Activated naive CD4-positive, alpha-beta T cell treated with Interleukin-2 at 50 U/mL for 16 hours (primary cell): ENCODE data around the gene GRM2.
A peak's percentile ranks its signal among the peaks of the same experiment; 100 is the strongest.

Source experiments
- DNase-seq: peaks from one replicate; pipeline ENCODE4 v3.0.0-alpha.2; 2020

The GRM2 gene

DNA sequence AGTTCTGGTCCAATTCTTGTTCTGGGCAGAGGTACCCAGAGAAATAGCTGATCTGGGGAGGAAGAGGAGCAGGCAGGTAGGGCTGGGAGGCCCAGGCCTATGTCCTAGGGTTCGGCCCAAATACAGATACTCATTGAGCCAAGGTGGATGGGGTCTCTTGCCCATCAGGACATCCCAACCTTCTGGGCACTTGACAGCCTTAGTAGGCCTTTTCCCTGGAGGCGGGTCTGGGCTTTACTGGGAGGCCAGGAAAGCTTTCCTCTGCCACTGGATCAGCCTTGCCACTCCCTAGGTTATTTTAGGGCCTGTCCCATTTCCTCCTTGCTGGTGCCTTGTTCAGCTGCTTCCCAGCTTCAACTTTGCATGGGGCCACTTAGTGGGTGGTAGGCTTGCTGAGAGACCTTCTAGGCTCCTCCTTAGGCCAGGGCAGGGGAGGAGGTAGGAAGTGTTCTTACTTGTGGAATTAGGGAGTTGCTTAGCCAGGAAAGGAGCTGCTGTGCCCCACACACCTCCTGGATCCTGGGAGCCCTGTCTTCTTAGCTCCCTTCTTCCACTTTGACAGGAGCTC lies 26.1 kb upstream of the GRM2 start:
- DNase-seq = no peak

- DNase-seq = peak; percentile 48
These were observed 25.4 kb upstream of the GRM2 start for GRCh38 chr3:51681453-51681852.

DNA sequence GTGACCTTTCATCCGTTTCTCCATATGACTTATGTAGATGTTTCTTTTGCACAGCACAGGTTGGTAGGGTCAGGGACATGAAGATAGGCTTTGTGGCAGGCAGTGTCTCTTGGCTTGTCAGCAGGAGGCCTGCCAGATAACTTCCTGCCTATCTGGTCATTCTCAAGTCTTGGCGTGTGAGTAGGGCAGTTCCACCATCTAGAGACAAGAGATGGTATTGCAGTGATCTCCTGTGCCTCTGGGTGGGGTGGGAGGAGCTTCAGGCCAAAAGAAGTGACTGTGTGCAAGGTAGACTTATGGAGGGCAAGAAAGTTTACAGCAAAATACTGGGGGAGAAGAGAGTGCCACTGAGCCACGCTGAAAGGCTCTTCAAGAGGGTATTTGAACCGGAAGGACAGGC lies 24.8 kb upstream of the GRM2 start:
- peak; percentile 75 for DNase-seq

DNA sequence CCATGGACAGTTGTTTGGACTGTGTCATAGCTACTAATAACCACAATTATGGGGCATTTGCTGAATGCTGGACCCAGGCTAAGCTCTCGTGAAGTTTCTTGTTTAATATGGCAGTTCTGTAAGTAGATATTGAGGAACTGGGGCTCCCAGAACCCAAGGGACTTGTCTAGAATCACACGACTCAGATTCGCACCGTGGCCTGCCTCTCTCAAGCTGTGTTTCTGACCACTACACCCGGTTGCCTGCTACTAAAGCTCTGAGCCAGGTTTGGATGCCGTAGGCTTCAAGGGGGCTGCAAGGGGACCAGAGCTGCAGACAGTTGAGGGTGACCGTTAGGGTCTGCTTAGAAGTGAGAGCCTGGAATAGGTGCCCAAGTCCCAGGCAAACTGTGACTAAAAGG lies 24.3 kb upstream of the GRM2 start:
- no peak for DNase-seq

DNA sequence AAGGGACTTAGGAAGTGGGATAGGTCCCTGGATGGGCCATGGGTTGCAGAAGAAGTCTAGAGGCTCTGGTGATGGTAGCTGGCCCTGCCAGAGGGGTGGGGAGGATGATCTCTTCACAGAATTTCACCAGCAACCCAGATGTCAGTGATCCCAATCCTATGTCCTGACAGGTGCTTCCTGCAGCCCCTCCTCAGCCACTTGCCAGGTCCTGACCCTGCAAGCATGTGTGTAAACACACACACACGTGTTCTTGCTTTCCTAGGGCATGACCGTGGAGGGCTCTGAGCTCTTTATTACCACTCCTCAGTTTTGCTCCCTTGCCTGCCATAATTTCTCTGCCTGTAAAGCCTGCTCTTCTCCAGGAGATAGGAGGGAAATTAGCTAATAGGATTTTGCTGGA lies 23.3 kb upstream of the GRM2 start:
- no peak for DNase-seq

DNA sequence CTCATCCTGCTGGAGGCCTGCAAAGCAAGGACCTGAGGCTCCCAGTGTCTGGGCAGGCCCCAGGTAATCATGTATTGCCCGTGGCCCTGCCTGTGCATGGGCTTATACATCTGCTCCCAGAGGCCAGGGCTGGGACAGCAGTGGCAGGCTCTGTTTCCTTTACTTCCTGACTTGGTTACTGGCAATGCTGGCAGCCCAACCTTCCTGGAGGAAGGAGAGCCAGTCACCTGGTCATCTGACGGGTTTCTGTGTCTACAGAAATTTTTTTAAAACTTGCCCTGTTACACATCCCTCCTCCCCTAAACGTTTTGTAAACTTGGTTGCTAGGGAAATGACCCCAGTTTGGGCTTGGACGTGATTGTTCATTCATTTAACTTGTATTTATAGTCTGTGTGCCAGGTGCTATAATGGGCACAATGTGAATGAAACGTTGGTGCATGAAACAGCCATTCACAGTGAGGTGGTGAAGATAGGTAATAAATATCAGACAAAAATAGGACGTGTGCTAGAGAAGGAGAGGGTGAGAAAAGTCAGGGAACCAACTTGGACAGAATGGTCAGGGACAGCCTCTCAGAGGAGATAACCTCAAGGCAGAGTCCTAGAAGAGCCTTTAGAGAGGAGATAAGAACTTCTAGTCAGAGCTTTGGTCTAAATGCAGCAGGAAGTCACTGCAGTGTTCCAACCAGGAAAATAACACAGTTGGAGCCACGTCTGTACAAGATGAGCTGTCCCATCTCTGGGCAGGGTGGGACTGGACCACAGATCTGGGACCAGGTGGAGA lies 21.7 kb upstream of the GRM2 start:
- no peak for DNase-seq

- no peak for DNase-seq
These were observed 20.8 kb upstream of the GRM2 start for GRCh38 chr3:51686056-51686455.

GRCh38 chr3:51686512-51687215 lies 20.2 kb upstream of the GRM2 start:
- peak; percentile 83 for DNase-seq

DNA sequence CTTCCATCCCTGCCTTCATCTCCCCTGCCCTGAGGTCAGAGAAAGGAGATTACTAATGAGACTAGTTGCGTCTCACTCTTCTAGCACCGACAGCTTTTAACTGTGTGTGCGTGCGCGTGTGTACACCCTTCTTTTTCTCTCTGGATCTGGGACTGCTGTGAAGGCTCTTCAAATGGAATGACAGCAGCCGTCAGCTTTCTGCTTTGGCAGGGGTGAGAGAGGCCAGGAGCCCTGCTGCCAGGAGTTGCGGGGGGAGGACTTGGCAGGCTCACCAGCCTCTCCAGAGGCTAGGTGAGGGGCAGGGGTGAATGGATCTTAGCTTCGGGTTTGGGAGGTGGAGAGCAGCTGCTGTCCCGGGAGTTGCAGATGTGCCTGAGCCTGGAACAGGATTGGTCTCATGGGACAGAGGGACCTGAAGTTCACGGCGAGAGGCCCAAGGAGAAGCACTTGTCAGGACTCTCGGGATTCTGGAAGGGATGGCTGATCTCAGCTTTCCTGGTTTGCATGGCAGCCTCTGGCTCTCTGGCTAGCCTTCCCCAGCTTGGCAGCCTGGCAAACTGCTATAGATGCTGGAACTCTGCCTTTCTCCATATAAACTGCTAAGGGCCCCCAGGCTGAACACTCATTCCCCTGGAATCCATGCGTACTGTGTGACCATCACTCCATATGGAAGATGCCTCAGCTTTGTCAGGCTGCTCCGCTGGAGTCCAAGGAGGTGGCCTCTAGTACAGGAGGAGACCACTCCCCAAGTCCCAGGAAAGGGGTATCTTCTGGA lies 19.2 kb upstream of the GRM2 start:
- no peak for DNase-seq

DNA sequence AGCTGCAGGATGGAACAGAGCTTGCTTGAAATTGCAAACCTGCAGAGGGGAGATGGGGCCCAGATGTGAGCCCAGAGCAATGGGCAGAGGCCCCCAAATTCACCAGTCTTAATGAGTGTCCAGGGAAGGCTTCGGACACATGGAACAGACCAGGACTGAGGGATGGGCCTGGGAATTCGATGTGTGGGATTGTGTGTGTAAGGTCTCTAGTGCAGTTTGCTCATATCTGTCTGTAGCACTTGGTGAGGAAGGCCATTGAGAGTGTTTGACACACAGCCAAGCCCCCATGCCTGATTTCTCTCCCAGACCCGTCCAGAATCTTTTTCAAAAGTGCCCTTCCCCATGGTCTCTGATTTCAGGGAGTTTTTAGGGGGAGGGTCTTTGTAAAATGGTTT lies 18.7 kb upstream of the GRM2 start:
- no peak for DNase-seq

DNA sequence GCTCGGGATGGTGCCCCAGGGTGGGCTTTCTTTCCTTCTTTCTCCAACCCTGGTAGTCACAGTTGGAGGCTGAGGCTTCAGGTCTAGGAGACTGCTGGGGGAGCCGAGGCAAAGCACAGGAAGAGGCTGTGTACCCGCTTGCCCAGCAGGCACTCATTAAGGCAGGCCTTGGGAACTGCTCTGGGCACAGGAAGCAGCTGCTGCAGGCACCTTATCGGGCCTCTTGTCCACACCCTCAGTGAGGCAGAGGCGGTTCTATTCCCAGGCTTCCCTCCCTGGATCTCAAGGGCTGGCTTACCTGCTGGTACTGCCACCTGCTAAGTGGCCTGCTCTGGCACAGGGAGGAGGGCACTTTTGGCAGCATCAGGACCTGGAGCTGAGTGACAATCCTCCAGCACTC lies 15.8 kb upstream of the GRM2 start:
- DNase-seq = no peak

DNA sequence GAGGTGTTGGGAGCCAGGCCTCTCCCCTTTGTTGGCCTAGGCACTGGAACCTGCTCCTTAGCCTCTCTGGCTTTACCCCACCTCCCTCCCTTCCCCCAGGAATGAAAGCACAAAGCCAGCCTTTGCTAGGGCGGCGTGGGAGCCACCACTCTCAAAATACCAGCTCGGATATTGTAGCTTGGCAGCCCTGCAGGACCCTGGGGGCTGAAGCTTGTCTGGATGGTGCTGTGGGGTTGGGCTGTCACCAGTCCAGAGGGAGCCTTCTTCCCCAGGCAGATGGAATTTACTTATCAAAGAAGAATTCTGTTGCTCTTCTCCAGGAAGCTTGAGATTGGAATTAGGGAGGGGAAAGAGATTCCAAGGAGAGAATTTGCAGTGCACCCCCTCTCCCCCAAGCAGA lies 14.9 kb upstream of the GRM2 start:
- no peak for DNase-seq

DNA sequence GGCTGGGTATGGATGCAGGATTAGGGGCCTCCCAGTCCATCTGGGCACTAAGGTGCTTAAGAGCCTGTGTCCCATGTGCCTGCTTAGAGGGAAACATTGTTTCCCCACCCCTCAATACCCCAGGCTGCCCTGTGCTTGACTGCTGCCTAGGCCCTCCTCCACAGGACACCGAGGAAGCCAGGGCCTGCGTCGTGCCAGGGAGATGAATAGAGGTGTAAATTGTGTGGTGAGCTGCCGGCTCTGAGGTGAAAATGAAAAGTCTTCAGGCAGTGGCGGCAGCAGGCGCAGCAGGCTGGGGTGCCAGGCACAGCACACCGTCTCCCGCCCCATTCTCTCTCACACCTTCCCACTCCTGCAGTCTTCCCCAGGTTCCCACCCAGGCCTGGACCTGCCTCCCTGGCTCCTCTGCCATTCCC lies 13.9 kb upstream of the GRM2 start:
- DNase-seq = no peak

DNA sequence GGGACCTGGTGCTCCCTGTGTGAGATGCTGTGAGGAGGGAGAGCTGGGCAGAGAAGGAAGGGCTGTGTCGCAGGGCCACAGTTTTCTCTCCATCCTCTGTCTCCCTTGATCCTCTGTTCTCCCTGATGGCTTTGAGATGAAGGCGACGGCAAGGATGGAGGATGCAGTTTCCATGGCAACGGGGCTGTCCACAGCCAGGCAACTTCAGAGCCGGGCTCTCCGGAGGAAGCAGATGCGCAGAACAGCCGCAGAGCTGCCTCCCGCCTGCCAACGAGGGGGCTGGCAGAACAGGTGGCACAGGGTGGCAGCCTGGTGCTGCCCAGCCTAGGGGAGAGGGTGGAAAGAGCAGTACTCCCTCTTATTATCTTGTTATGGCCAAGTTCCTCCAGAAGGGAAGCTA lies 9.9 kb upstream of the GRM2 start:
- DNase-seq = no peak

DNA sequence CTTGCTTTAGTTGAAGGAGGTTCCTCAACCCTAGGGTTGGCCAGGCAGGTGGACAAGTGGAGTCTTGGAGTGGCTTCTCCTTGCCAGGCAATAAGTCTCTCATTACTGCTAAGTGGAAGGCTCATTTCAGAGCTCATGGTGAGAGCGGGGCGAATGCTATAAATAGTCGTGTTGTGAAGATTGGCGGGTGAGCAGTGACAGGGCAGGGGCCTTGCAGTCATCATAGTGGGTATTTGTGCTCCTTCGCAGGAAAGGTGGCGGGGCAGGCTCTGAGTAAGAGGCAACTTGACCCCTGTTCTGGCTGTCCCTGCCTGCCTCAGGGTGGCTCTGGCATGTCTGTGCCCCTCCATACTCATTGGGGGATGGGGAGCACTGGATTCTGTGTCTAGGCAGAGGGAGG lies 8.7 kb upstream of the GRM2 start:
- no peak for DNase-seq

DNA sequence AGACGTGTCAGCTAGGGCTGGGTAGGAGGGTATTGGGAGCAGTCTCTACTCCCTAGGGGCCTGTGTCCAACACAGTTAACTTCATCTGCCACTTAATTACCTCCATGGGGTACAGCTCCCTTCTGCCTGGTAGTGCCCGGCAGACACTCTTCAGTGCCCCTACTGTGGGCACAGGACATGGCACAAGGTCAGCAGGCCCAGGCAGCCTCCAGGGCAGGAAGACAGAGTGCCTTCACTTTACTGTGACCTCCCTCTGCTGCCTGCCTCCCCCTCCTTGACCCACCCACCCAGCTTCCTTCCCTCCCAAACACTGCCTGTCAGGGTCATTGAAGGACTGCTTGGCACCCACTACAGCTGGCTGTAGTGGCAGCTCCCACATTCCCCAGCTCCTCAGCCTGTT lies 6.5 kb upstream of the GRM2 start:
- DNase-seq = no peak

- no peak for DNase-seq
These were observed 4.7 kb upstream of the GRM2 start for GRCh38 chr3:51702156-51702555.

DNA sequence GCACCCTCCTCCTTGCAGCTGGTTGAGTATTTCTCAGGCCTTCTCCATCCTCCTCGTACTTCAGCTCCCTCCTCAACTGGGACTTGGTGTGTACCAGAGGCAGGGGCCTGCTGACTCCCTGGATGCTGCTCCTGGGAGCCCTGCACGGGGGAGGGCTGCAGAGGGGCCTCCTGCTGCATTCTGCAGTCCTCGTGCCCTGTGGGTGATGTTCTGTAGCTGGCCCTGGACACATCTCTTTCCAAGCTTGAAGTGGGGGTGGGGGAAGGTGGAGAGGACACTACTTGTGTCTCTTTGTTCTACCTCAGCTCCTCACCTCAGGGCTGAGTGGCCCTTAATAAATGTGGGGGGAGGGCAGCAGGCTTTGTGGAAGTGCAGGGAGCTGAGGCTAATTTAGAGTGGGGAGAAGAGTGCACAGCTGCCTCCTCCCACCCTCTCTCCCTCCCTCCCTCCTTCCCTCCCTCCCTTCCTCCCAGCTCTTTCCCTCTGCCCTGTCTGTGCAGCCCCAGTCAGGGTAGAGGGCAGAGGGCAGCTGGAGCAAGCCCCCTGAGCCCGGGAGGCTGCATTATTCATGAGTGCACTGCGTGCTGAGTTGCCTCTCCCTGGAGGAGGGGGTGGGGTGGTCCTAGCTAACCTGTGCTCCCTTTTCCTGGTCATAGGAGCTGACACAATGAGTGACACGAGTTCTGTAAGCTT lies 3.7 kb upstream of the GRM2 start:
- no peak for DNase-seq

DNA sequence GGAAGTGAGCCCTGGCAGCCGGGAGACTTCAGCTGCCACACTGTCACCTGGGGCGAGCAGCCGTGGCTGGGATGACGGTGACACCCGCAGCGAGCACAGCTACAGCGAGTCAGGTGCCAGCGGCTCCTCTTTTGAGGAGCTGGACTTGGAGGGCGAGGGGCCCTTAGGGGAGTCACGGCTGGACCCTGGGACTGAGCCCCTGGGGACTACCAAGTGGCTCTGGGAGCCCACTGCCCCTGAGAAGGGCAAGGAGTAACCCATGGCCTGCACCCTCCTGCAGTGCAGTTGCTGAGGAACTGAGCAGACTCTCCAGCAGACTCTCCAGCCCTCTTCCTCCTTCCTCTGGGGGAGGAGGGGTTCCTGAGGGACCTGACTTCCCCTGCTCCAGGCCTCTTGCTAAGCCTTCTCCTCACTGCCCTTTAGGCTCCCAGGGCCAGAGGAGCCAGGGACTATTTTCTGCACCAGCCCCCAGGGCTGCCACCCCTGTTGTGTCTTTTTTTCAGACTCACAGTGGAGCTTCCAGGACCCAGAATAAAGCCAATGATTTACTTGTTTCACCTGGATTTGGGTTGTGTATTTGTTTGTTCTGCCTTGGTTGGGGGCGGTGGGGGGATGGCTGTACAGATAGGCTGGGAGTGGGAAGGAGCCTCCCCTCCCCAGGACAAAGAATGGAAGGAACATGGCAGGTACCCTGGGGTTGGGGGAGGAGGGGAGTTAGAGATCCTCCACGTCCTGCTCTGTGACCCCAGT lies 2.9 kb upstream of the GRM2 start:
- no peak for DNase-seq

- no peak for DNase-seq
These were observed 2.3 kb upstream of the GRM2 start for GRCh38 chr3:51704511-51704950.

DNA sequence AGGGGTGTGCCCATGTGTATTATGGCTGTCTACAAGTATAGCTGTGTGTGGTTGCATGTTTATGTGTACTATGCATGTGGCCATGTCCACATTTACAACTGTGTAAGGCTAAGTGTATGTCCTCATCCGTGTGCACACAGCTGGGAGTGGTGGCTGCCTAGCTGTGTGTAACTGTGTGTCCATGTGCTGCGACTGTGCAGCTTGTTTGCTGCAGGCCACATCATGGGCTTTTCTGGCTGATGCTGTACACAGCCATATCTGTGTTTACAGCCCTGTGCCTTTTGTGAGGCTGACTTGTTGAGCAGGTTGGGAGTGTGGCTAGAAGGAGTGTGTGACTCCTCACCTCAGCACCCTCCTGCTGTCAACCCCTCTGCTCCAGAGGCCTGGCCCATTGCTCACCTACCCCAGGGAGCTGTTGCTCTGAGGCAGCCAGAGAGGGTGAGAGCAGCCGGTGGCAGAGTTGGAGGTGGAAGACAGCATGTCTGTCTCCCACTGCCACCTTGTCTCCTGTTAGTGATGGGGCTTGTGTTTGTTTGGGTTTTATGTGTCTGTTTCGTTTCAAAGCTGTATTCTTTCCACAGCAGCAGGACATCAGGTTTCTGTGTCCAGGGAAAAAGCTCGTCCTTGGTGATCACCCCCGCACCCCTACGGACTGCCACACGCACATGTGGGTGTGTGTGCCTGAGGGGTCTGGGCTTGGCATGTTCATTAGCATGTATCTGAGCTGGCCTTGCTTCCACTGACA lies 1.4 kb upstream of the GRM2 start:
- no peak for DNase-seq
